ENCODE data around the gene RGS6.

RGS6 gene

GRCh38 chr14:72612041-72612440, 679.8 kb downstream of the RGS6 start:
- Histone ChIP-seq H3K27me3 (ENCODE audit: control insufficient read depth in 1 of 2, insufficient read depth in 2 of 2, low read length in 2 of 2) (no peaks in the 10 kb centered on the region), H3K4me1 (ENCODE audit: control insufficient read depth in 1 of 2, insufficient read depth in 2 of 2, low read length in 2 of 2) (no peaks in the 10 kb centered on the region), H3K36me3 (ENCODE audit: control insufficient read depth in 1 of 2, insufficient read depth in 2 of 2, low read length in 2 of 2) (no peaks in the 10 kb centered on the region), H3K9me3 (ENCODE audit: control insufficient read depth in 1 of 2, low read length in 2 of 2) (no peaks in the 10 kb centered on the region), H3K4me3 (ENCODE audit: low read depth in 1 of 2, low read length in 2 of 2) (no peak overlapping the region), H3K9ac (ENCODE audit: low read depth in 1 of 2, low read length in 2 of 2) (no peak overlapping the region), H3K27ac (ENCODE audit: low read depth, low read length) (no peak overlapping the region)

GRCh38 chr14:72613231-72613974, 681.2 kb downstream of the RGS6 start:
- no peaks in the 10 kb centered on the region for H3K4me1 ChIP-seq (ENCODE audit: control insufficient read depth in 1 of 2, insufficient read depth in 2 of 2, low read length in 2 of 2)

GRCh38 chr14:72613975-72614319, 681.7 kb downstream of the RGS6 start:
- no peaks in the 10 kb centered on the region for H3K36me3 ChIP-seq (ENCODE audit: control insufficient read depth in 1 of 2, insufficient read depth in 2 of 2, low read length in 2 of 2)
- H3K9ac ChIP-seq (ENCODE audit: low read depth in 1 of 2, low read length in 2 of 2) = no peak overlapping the region
- no peaks in the 10 kb centered on the region for H3K4me1 ChIP-seq (ENCODE audit: control insufficient read depth in 1 of 2, insufficient read depth in 2 of 2, low read length in 2 of 2)
- H3K9me3 ChIP-seq (ENCODE audit: control insufficient read depth in 1 of 2, low read length in 2 of 2) = no peaks in the 10 kb centered on the region
- no peak overlapping the region for H3K4me3 ChIP-seq (ENCODE audit: low read depth in 1 of 2, low read length in 2 of 2)
- no peaks in the 10 kb centered on the region for H3K27me3 ChIP-seq (ENCODE audit: control insufficient read depth in 1 of 2, insufficient read depth in 2 of 2, low read length in 2 of 2)
- H3K27ac ChIP-seq (ENCODE audit: low read depth, low read length) = no peak overlapping the region

More at GRCh38 chr14:72613231-72613974, 681.2 kb downstream of the RGS6 start:
- Histone ChIP-seq H3K4me3 (ENCODE audit: low read depth in 1 of 2, low read length in 2 of 2) (no peak overlapping the region), H3K9me3 (ENCODE audit: control insufficient read depth in 1 of 2, low read length in 2 of 2) (no peaks in the 10 kb centered on the region), H3K27me3 (ENCODE audit: control insufficient read depth in 1 of 2, insufficient read depth in 2 of 2, low read length in 2 of 2) (no peaks in the 10 kb centered on the region), H3K36me3 (ENCODE audit: control insufficient read depth in 1 of 2, insufficient read depth in 2 of 2, low read length in 2 of 2) (no peaks in the 10 kb centered on the region), H3K9ac (ENCODE audit: low read depth in 1 of 2, low read length in 2 of 2) (no peak overlapping the region), H3K27ac (ENCODE audit: low read depth, low read length) (no peak overlapping the region)

GRCh38 chr14:72614365-72614764, 682.1 kb downstream of the RGS6 start:
- Histone ChIP-seq H3K27ac (ENCODE audit: low read depth, low read length) (no peak overlapping the region), H3K4me1 (ENCODE audit: control insufficient read depth in 1 of 2, insufficient read depth in 2 of 2, low read length in 2 of 2) (no peaks in the 10 kb centered on the region), H3K9me3 (ENCODE audit: control insufficient read depth in 1 of 2, low read length in 2 of 2) (no peaks in the 10 kb centered on the region), H3K36me3 (ENCODE audit: control insufficient read depth in 1 of 2, insufficient read depth in 2 of 2, low read length in 2 of 2) (no peaks in the 10 kb centered on the region), H3K27me3 (ENCODE audit: control insufficient read depth in 1 of 2, insufficient read depth in 2 of 2, low read length in 2 of 2) (no peaks in the 10 kb centered on the region), H3K4me3 (ENCODE audit: low read depth in 1 of 2, low read length in 2 of 2) (no peak overlapping the region), H3K9ac (ENCODE audit: low read depth in 1 of 2, low read length in 2 of 2) (no peak overlapping the region)

GRCh38 chr14:72614891-72615415, 682.7 kb downstream of the RGS6 start:
- Histone ChIP-seq H3K9ac (ENCODE audit: low read depth in 1 of 2, low read length in 2 of 2) (no peak overlapping the region), H3K27me3 (ENCODE audit: control insufficient read depth in 1 of 2, insufficient read depth in 2 of 2, low read length in 2 of 2) (no peaks in the 10 kb centered on the region), H3K9me3 (ENCODE audit: control insufficient read depth in 1 of 2, low read length in 2 of 2) (no peaks in the 10 kb centered on the region), H3K27ac (ENCODE audit: low read depth, low read length) (no peak overlapping the region), H3K4me1 (ENCODE audit: control insufficient read depth in 1 of 2, insufficient read depth in 2 of 2, low read length in 2 of 2) (no peaks in the 10 kb centered on the region), H3K4me3 (ENCODE audit: low read depth in 1 of 2, low read length in 2 of 2) (no peak overlapping the region), H3K36me3 (ENCODE audit: control insufficient read depth in 1 of 2, insufficient read depth in 2 of 2, low read length in 2 of 2) (no peaks in the 10 kb centered on the region)

- H3K9ac ChIP-seq (ENCODE audit: low read depth in 1 of 2, low read length in 2 of 2) = no peak overlapping the region
Measured at GRCh38 chr14:72615451-72616121, 683.4 kb downstream of the RGS6 start.

More at GRCh38 chr14:72615451-72616121, 683.4 kb downstream of the RGS6 start:
- Histone ChIP-seq H3K4me1 (ENCODE audit: control insufficient read depth in 1 of 2, insufficient read depth in 2 of 2, low read length in 2 of 2) (no peaks in the 10 kb centered on the region), H3K4me3 (ENCODE audit: low read depth in 1 of 2, low read length in 2 of 2) (no peak overlapping the region), H3K27me3 (ENCODE audit: control insufficient read depth in 1 of 2, insufficient read depth in 2 of 2, low read length in 2 of 2) (no peaks in the 10 kb centered on the region), H3K27ac (ENCODE audit: low read depth, low read length) (no peak overlapping the region), H3K9me3 (ENCODE audit: control insufficient read depth in 1 of 2, low read length in 2 of 2) (no peaks in the 10 kb centered on the region), H3K36me3 (ENCODE audit: control insufficient read depth in 1 of 2, insufficient read depth in 2 of 2, low read length in 2 of 2) (no peaks in the 10 kb centered on the region)

Data from duodenal mucosa (tissue), 2 donors.